ENCODE data around the gene CCSER1.
"Not testable (repeated sequence)": the region's sequence is repeated elsewhere in the genome, so short reads cannot be mapped to it uniquely, and the experiment has no call there.

The CCSER1 gene

GRCh38 chr4:91454111-91454510 lies 1326.9 kb downstream of the CCSER1 start:
- DNase-seq, result no peak

GRCh38 chr4:91462566-91462965 lies 1335.4 kb downstream of the CCSER1 start:
- DNase-seq, result not testable (repeated sequence)

DNA sequence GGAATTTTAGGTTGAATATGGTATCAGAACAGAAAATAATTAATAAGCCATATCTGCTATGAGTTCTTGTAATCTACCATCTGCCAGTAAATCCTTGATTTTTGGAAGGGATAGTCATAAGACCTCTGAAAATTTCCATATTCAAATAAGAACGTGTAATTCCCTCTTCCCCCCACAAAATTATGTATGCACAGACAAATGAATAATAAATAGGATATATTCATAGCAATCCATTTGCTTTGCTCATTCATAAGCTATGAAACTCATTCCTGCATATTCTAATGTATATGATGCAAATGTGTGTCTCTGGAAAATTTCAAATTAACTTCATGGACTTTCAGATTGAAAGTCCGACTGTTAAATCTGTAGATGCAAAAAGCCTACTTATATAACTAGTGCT lies 1343.5 kb downstream of the CCSER1 start:
- DNase-seq, result no peak

GRCh38 chr4:91471280-91471679 lies 1344.1 kb downstream of the CCSER1 start:
- DNase-seq, result no peak

GRCh38 chr4:91472046-91472445 lies 1344.9 kb downstream of the CCSER1 start:
- no peak for DNase-seq

DNA sequence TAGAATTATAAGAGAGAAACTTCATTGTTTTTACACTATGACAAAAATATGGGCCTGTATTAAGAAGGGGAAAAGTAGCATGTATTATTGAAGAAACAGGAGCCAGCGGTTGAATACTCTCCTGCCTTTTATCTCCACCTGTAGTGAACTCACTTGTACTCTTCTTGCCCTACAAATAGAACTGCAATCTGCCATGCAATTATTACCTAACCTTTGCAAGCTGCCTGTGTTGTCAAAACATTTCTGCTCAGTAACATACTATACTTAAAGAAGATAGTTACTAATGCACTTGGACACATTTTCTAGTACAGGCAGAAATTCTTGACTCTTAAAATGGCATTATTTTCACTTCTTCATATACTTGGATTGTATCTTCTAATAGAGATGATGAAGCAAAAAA lies 1358.2 kb downstream of the CCSER1 start:
- DNase-seq, result no peak

- DNase-seq, result no peak
These were observed 1361.8 kb downstream of the CCSER1 start for GRCh38 chr4:91488946-91489345.

DNA sequence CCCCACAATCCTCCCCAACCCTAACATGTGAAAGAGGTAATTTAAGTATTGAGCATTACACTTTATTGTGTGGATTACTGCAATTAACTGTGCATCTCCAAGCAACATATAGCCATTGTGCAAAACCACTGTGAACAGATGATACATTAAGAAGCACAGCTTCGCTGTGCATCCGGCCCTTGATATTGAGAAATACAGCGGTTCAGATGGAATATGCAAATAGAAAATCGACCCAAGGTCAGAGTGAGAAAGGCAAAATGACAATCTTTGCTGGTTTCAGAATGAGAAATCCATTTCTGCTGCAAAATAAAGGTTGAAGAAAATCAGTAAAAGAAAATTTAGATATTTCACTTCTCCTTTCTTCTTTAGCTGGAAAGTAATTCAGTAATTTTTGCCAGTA lies 1370.7 kb downstream of the CCSER1 start:
- no peak for DNase-seq

- no peak for DNase-seq
These were observed 1375.2 kb downstream of the CCSER1 start for GRCh38 chr4:91502365-91502764.

- no peak for DNase-seq
These were observed 1386.1 kb downstream of the CCSER1 start for GRCh38 chr4:91513326-91513725.

GRCh38 chr4:91519155-91519554 lies 1392.0 kb downstream of the CCSER1 start:
- DNase-seq, result no peak

DNA sequence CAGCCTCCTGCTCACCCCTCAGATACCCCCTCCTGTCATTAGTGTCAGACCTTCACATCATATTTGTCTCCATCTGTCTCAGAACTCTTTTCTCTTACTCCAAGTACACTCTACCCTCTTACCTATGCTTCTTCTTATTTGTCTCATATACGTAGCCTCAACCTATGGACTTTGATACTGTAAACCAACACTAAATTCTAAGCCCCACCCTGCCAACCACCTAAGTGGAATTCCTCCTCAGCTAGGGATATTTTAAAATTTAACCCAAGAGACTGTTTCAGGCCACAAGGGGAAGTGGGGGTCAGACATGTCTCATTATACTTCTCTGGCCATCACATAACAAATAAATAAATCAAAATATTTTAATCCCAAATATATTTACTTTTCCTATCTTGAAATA lies 1398.4 kb downstream of the CCSER1 start:
- DNase-seq, result no peak

GRCh38 chr4:91527056-91527455 lies 1399.9 kb downstream of the CCSER1 start:
- DNase-seq, result no peak

GRCh38 chr4:91567594-91567993 lies 1440.4 kb downstream of the CCSER1 start:
- no peak for DNase-seq

DNA sequence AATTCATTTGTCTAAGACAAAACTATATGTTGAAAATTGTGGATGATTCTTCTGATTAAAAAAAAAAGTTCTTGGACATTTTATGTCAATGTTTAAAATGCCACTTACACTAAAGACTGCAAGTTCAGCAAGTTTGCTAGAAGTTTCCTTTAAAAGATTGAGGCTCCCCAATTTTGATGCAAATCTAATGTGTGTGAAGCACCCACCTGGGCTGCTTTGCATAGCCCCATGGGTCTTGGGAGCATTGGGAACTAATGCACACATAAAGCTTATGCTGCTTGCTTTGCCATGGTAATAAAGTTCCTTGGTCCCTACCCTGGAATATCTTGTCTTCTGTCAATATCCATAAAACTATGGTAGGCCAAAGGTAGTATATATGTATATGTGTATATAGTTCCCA lies 1450.7 kb downstream of the CCSER1 start:
- no peak for DNase-seq

DNA sequence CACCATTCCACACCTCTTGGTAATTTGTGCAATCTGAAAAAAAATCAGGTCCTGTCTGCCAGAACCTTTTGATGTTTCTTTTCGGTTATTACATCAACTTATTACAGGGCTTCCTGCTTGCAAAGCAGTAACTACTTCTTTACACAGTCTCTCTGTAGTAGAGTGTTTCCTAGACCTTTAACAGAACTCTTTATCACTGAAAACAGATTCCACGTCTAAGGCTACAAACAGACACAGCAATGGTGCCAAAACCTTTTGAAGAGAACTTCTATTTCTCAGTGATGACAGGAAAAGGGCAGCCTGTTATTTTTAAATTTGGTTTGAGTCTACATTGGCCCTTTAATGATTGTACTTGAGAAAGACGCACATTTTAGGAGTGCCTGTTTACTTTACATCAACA lies 1463.1 kb downstream of the CCSER1 start:
- DNase-seq, result no peak

DNA sequence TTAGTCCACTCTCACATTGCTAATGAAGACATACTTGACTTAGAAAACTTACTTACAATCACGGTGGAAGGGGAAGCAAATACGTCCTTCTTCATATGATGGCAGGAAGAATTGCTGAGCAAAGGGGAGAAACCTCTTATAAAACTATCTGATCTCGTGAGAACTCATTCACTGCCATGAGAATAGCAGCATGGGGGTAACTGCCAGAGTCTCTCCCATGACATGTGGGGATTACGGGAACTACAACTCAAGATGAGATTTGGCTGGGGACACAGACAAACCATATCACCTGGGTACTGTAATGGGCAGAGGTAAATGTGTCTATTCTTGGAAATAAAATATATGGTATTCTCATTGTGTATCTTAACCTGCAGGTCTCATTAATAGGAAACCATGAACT lies 1464.9 kb downstream of the CCSER1 start:
- no peak for DNase-seq

DNA sequence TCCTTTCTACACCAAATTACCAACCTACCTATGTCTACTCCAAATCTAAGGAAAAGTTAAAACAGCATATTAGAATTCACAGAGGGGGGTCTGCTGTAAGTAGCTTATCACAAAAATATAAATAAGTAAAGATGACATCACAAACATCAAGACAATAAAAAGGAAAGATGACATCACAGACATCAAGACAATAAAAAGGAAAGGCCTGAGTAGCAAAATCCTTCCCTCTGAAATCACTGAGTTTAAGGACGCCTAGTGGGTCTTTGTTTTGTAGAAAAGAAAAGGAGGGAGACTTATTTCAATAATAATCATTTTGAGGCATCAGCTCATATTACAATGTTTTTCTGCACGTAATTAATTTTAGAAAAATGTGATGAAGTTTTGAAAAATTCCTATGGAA lies 1469.5 kb downstream of the CCSER1 start:
- no peak for DNase-seq

GRCh38 chr4:91598696-91599095 lies 1471.5 kb downstream of the CCSER1 start:
- no peak for DNase-seq

GRCh38 chr4:91600301-91600700 lies 1473.1 kb downstream of the CCSER1 start:
- DNase-seq, result no peak

DNA sequence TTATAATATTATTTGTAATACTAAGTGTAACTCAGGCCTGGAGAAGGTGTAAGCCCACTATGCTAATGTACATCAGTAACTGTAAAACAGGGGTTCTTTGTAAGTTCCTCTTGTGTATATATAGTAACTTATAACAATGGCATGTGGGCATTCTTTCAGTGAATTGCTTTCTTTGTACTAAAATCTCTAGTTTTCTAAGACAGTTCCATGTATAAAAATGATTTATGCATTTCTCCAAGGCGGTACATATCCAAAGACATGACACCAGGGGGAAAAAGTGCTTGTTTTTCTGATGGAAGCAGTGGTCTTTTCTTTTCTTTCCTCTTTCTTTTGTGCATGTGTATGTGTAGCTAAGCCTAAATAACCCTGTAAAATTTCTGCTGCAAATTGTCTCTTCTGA lies 1474.2 kb downstream of the CCSER1 start:
- no peak for DNase-seq

GRCh38 chr4:91611782-91612181 lies 1484.6 kb downstream of the CCSER1 start:
- no peak for DNase-seq

- no peak for DNase-seq
These were observed 1493.8 kb downstream of the CCSER1 start for GRCh38 chr4:91620952-91621351.

DNA sequence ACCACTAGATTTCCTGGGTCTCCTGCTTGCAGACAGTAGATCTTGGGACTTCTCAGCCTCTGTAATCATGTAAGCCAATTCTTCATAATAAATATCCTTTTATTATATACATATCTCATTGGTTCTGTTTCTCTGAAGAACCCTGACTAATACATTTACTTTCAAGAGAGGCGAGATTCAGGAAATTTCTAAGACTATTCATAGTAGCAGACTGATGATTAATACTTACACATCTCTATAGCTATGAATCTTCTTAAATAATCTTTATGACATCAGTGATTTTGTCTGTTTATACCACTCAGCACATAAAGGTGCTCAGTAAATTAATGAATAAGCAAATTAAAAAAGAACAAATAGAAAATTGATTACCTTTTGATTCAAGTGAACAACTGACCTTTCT lies 1494.3 kb downstream of the CCSER1 start:
- DNase-seq, result no peak

DNA sequence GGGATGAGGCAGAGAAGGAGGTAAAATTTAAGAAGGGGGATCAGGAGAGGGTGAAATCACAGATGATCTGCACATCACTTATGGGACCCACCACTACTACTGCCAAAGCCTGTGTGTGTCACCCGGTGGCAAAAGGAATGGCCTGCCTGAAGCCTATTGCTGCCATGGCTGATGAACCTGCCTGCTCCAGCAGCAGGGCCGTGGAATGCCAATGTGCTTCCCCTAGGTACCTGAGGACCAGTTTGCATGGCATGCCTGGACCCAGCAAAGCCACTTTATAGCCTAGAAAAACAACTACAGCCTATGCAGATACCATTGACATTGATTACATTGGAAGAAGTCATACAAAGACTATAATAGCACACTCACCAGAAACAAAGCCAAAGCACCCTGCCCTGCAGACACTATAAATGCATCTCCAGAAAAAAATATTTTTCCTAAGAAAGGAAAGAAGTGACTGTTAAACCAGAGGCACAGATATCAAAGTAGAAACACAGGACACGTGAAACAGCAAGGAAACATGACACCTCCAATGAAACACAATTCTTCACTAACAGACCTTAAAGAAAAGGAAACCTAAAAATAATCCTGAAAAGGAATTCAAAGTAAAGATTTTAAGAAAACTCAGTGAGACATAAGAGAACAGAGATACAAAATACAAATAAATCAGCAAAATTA lies 1495.9 kb downstream of the CCSER1 start:
- no peak for DNase-seq

DNA sequence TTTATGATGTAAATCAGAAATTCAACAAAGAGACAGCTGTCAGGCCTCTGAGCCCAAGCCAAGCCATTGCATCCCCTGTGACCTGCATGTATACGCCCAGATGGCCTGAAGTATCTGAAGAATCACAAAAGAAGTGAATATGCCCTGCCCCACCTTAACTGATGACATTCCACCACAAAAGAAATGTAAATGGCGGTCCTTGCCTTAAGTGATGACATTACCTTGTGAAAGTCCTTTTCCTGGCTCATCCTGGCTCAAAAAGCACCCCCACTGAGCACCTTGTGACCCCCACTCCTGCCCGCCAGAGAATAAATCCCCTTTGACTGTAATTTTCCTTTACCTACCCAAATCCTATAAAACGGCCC lies 1496.4 kb downstream of the CCSER1 start:
- DNase-seq, result not testable (repeated sequence)

All from DMS79 treated with DMSO at 0.1 percent for 48 hours (cell line).